Measurements from ENCODE around the gene COL23A1.

- TF ChIP-seq CTCF (conservative IDR thresholded peaks at IDR 0.05 in 1 of 2, IDR thresholded peaks at IDR 0.05 in 1 of 2; ENCODE audit: low read depth in 1 of 2, low read length in 2 of 2): no peak
- TF ChIP-seq EZH2 (IDR thresholded peaks at IDR 0.05; ENCODE audit: low read length, missing control alignments): no peak
Measured at GRCh38 chr5:178202541-178202940, 387.7 kb downstream of the COL23A1 start.

Data from fibroblast of lung (primary cell).